CD4-positive, alpha-beta T cell (primary cell): ENCODE measurements around the gene PTPRT. TPM values are rescaled to one million over a fixed set of nuclear protein-coding genes. Genes with fewer than 3 reads are reported as not detected.

Experiments used
- ATAC-seq: fragments of 200-7000 bp; cut with Tn5 transposase; one replicate; pipeline ENCODE4 v1.10.0; 2022; ENCODE audit warnings: mild to moderate bottlenecking; ENCODE audit not compliant: poor library complexity
- CTCF ChIA-PET: fragments of 350-600 bp; sonication (Branson Sonifier 250); formaldehyde crosslinking; loops from one replicate; lab custom pipeline; 2021; ENCODE audit warnings: antibody characterized with exemption, inconsistent platforms; lab: Charles Lee
- POLR2A ChIA-PET: fragments of 350-600 bp; sonication (Branson Sonifier 250); formaldehyde crosslinking; loops from one replicate; lab custom pipeline; 2021; ENCODE audit warnings: antibody characterized with exemption, inconsistent platforms; lab: Charles Lee
- DNase-seq, 14 experiments: peaks; one replicate each; pipeline ENCODE4 v3.0.0-alpha.2; 2013 to 2020; ENCODE audit warnings: mixed read lengths in 2 of 14
- H3K27ac ChIP-seq, 2 donors: one replicate each; pipeline versions ENCODE4 v1.5.1 to v1.7.0; 2013; ENCODE audit warnings: low read length in 2 of 2, low read depth in 1 of 2, mild to moderate bottlenecking in 1 of 2
- H3K27me3 ChIP-seq, 2 experiments: 1 replicate in 1 of 2; 2 replicates in 1 of 2; pipeline versions ENCODE4 v1.6.1 to v1.7.0; 2013; ENCODE audit warnings: low read length in 2 of 2, control low read depth in 1 of 2, mild to moderate bottlenecking in 1 of 2, moderate library complexity in 1 of 2; ENCODE audit not compliant: insufficient read depth in 2 of 2, control insufficient read depth in 1 of 2
- H3K36me3 ChIP-seq: one replicate; pipeline ENCODE4 v1.6.1; 2013; ENCODE audit warnings: low read length, control low read depth; ENCODE audit not compliant: insufficient read depth
- H3K4me1 ChIP-seq: one replicate; pipeline ENCODE4 v1.6.1; 2013; ENCODE audit warnings: low read length, control low read depth; ENCODE audit not compliant: insufficient read depth
- H3K4me3 ChIP-seq: one replicate; pipeline ENCODE4 v1.5.1; 2013; ENCODE audit warnings: mild to moderate bottlenecking, low read length, moderate library complexity
- H3K9me3 ChIP-seq, 2 experiments: 1 replicate in 1 of 2; 2 replicates in 1 of 2; pipeline versions ENCODE4 v1.6.1 to v1.7.0; 2013; ENCODE audit warnings: low read length in 2 of 2, mild to moderate bottlenecking in 2 of 2, control low read depth in 1 of 2, moderate library complexity in 1 of 2; ENCODE audit not compliant: control insufficient read depth in 1 of 2, insufficient read depth in 1 of 2
- H3K27ac Mint-ChIP-seq: one replicate; pipeline ENCODE4 v1.8.0; 2020; ENCODE audit warnings: mixed read lengths
- H3K27me3 Mint-ChIP-seq: one replicate; pipeline ENCODE4 v1.8.0; 2021; ENCODE audit warnings: mixed read lengths
- H3K36me3 Mint-ChIP-seq: one replicate; pipeline ENCODE4 v1.8.0; 2021; ENCODE audit warnings: low read depth, mixed read lengths
- H3K4me1 Mint-ChIP-seq: one replicate; pipeline ENCODE4 v1.8.0; 2021; ENCODE audit warnings: low read depth, mixed read lengths
- H3K4me3 Mint-ChIP-seq: one replicate; pipeline ENCODE4 v1.8.0; 2020; ENCODE audit warnings: mild to moderate bottlenecking, mixed read lengths
- H3K9me3 Mint-ChIP-seq: one replicate; pipeline ENCODE4 v1.8.0; 2020; ENCODE audit warnings: mixed read lengths
- intact Hi-C, 2 experiments: fragments of 100-400 bp; cut with DNase I in 1 of 2; cut with micrococcal nuclease in 1 of 2; formaldehyde crosslinking; loops; one replicate each; pipeline versions ENCODE4 v1.15.1 to v1.9.0; 2023 to 2025; cut with DNase I, micrococcal nuclease
- total RNA-seq, 174 experiments: library from RNA in 2 of 174; stranded (reverse) in 2 of 174; gene quantifications; one replicate each; pipeline ENCODE4 v1.2.3 and lab custom pipeline; 2021 to 2026
- TF ChIP-seq, protein P1 (sequence below): fragments of 200-600 bp; IDR thresholded peaks from one replicate; pipeline ENCODE4 v1.8.0; 2022; ENCODE audit warnings: antibody characterized with exemption, mild to moderate bottlenecking

The PTPRT gene
- total RNA-seq, 2 experiments from 2014 or later, result not detected

GRCh38 chr20:42532831-42533230, 656.9 kb downstream of the PTPRT start:
- peaks cover 0 to 11% of the 10 kb centered on the region in 2 experiments for H3K9me3 ChIP-seq
- TF ChIP-seq, protein P1, sequence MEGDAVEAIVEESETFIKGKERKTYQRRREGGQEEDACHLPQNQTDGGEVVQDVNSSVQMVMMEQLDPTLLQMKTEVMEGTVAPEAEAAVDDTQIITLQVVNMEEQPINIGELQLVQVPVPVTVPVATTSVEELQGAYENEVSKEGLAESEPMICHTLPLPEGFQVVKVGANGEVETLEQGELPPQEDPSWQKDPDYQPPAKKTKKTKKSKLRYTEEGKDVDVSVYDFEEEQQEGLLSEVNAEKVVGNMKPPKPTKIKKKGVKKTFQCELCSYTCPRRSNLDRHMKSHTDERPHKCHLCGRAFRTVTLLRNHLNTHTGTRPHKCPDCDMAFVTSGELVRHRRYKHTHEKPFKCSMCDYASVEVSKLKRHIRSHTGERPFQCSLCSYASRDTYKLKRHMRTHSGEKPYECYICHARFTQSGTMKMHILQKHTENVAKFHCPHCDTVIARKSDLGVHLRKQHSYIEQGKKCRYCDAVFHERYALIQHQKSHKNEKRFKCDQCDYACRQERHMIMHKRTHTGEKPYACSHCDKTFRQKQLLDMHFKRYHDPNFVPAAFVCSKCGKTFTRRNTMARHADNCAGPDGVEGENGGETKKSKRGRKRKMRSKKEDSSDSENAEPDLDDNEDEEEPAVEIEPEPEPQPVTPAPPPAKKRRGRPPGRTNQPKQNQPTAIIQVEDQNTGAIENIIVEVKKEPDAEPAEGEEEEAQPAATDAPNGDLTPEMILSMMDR, result no peak
- no peak overlapping the region for H3K4me3 ChIP-seq
- Mint-ChIP-seq H3K36me3 (no peaks in the 10 kb centered on the region), H3K27me3 (no peaks in the 10 kb centered on the region), H3K27ac (no peak overlapping the region), H3K4me1 (no peaks in the 10 kb centered on the region), H3K9me3 (no peaks in the 10 kb centered on the region), H3K4me3 (no peak overlapping the region)
- no peaks in the 10 kb centered on the region for H3K36me3 ChIP-seq
- intact Hi-C loops, result no loop called here
- POLR2A ChIA-PET, result no interaction called here
- ATAC-seq (no peak), DNase-seq (no peak)
- H3K27ac ChIP-seq, result no peak overlapping the region
- CTCF ChIA-PET, result no interaction called here
- H3K27me3 ChIP-seq, result no peaks in the 10 kb centered on the region
- no peaks in the 10 kb centered on the region for H3K4me1 ChIP-seq

DNA sequence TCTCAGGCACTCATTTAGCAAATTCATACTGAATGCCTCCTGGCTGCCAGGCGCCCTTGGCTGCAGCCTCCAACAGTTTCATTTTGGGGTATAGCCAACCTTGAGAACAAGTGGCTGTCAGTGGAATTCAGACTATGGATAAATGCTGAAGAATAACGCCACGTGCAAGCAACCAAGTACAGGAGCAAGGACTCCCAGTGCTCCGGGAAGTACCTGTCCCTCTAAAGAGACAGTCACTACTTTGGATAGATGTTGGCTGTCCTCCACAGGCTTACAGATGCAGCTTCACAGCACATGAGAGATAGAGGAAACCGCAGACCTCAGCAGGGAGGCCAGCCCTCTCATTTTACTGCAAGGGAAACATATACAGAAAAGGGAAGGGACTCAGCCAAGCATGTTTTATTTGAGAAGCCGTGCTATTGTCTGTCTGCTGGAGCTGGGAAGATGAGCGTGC, 658.2 kb downstream of the PTPRT start:
- H3K27me3 Mint-ChIP-seq, result no peaks in the 10 kb centered on the region
- TF ChIP-seq, protein P1, result no peak
- CTCF ChIA-PET, result no interaction called here
- peaks cover 2% of the 10 kb centered on the region for H3K9me3 Mint-ChIP-seq
- no peaks in the 10 kb centered on the region for H3K36me3 Mint-ChIP-seq
- intact Hi-C loops, result no loop called here
- no peak for ATAC-seq
- no peaks in the 10 kb centered on the region for H3K4me1 Mint-ChIP-seq
- no peak overlapping the region for H3K27ac Mint-ChIP-seq
- H3K4me3 Mint-ChIP-seq, result no peak overlapping the region
- DNase-seq, result no peak
- H3K9me3 ChIP-seq, result peaks cover 0 to 11% of the 10 kb centered on the region in 2 experiments
- no peaks in the 10 kb centered on the region for H3K36me3 ChIP-seq
- H3K4me3 ChIP-seq, result no peak overlapping the region
- POLR2A ChIA-PET, result no interaction called here
- no peaks in the 10 kb centered on the region for H3K27me3 ChIP-seq
- no peaks in the 10 kb centered on the region for H3K4me1 ChIP-seq
- H3K27ac ChIP-seq, result no peak overlapping the region

GRCh38 chr20:42530855-42531448, 658.8 kb downstream of the PTPRT start:
- no peaks in the 10 kb centered on the region for H3K27me3 ChIP-seq
- H3K9me3 ChIP-seq, result peaks cover 0 to 11% of the 10 kb centered on the region in 2 experiments
- Mint-ChIP-seq H3K27me3 (no peaks in the 10 kb centered on the region), H3K36me3 (no peaks in the 10 kb centered on the region), H3K4me3 (no peak overlapping the region), H3K9me3 (peaks cover 2% of the 10 kb centered on the region), H3K4me1 (no peaks in the 10 kb centered on the region), H3K27ac (no peak overlapping the region)
- no peaks in the 10 kb centered on the region for H3K4me1 ChIP-seq
- POLR2A ChIA-PET, result no interaction called here
- ATAC-seq (no peak), DNase-seq (peak in 1 of 14 experiments; percentile 1)
- CTCF ChIA-PET, result no interaction called here
- TF ChIP-seq, protein P1, result no peak
- no peaks in the 10 kb centered on the region for H3K36me3 ChIP-seq
- no peak overlapping the region for H3K4me3 ChIP-seq
- no peak overlapping the region for H3K27ac ChIP-seq
- intact Hi-C loops, result no loop called here
